H9 (cell line): ENCODE measurements around the gene IMPA2. TPM values are rescaled to one million over a fixed set of nuclear protein-coding genes. Genes with fewer than 3 reads are reported as not detected.
A peak's percentile ranks its signal among the peaks of the same experiment; 100 is the strongest.

ENCODE experiments used
- DNase-seq: peaks from one replicate; pipeline ENCODE4 v3.0.0-alpha.2; 2017
- H2AFZ ChIP-seq: one replicate; pipeline ENCODE4 v1.6.1; 2013; ENCODE audit warnings: mild to moderate bottlenecking, low read length, control low read depth, moderate library complexity
- H2AK5ac ChIP-seq: 2 replicates; pipeline ENCODE4 v1.6.1; 2013; ENCODE audit warnings: low read length, control low read depth, mixed read lengths; ENCODE audit not compliant: insufficient read length
- H2BK120ac ChIP-seq: one replicate; pipeline ENCODE4 v1.6.1; 2013; ENCODE audit warnings: low read depth, mild to moderate bottlenecking, low read length, control low read depth, inconsistent platforms; ENCODE audit not compliant: poor library complexity, severe bottlenecking
- H2BK12ac ChIP-seq: 2 replicates; pipeline ENCODE4 v1.6.1; 2013; ENCODE audit warnings: low read length, control low read depth, mixed read lengths, low read depth; ENCODE audit not compliant: insufficient read length
- H2BK15ac ChIP-seq: 2 replicates; pipeline ENCODE4 v1.6.1; 2013; ENCODE audit warnings: low read depth, low read length, control low read depth
- H2BK20ac ChIP-seq: one replicate; pipeline ENCODE4 v1.6.1; 2013; ENCODE audit warnings: low read depth, mild to moderate bottlenecking, low read length, control low read depth, inconsistent platforms; ENCODE audit not compliant: poor library complexity, severe bottlenecking
- H2BK5ac ChIP-seq: 2 replicates; pipeline ENCODE4 v1.6.1; 2013; ENCODE audit warnings: low read length, control low read depth, mixed read lengths; ENCODE audit not compliant: insufficient read length
- H3K14ac ChIP-seq: 2 replicates; pipeline ENCODE4 v1.6.1; 2013; ENCODE audit warnings: low read length, control low read depth; ENCODE audit not compliant: insufficient read depth
- H3K18ac ChIP-seq: 2 replicates; pipeline ENCODE4 v1.6.1; 2013; ENCODE audit warnings: low read depth, mild to moderate bottlenecking, mixed read lengths, low read length, control low read depth; ENCODE audit not compliant: insufficient read length
- H3K23ac ChIP-seq: 2 replicates; pipeline ENCODE4 v1.6.1; 2013; ENCODE audit warnings: low read length, control low read depth, mixed read lengths, low read depth; ENCODE audit not compliant: insufficient read length
- H3K23me2 ChIP-seq: 2 replicates; pipeline ENCODE4 v1.6.1; 2013; ENCODE audit warnings: low read depth, mild to moderate bottlenecking, mixed read lengths, low read length, control low read depth; ENCODE audit not compliant: insufficient read length, poor library complexity, severe bottlenecking
- H3K27ac ChIP-seq: 2 replicates; pipeline ENCODE4 v1.5.1; 2013; ENCODE audit warnings: low read length, control low read depth, mixed read lengths, low read depth; ENCODE audit not compliant: insufficient read length
- H3K27me3 ChIP-seq: 2 replicates; pipeline ENCODE4 v1.6.1; 2013; ENCODE audit warnings: low read length, control low read depth, inconsistent platforms; ENCODE audit not compliant: insufficient read depth
- H3K4ac ChIP-seq: 2 replicates; pipeline ENCODE4 v1.6.1; 2013; ENCODE audit warnings: low read depth, mild to moderate bottlenecking, control low read depth, inconsistent platforms, low read length, moderate library complexity
- H3K4me1 ChIP-seq: 2 replicates; pipeline ENCODE4 v1.6.1; 2013; ENCODE audit warnings: low read length, control low read depth, inconsistent platforms; ENCODE audit not compliant: insufficient read depth
- H3K4me2 ChIP-seq: 2 replicates; pipeline ENCODE4 v1.6.1; 2013; ENCODE audit warnings: low read length, control low read depth, mixed read lengths; ENCODE audit not compliant: insufficient read length, insufficient read depth
- H3K56ac ChIP-seq: 2 replicates; pipeline ENCODE4 v1.6.1; 2013; ENCODE audit warnings: low read depth, mild to moderate bottlenecking, mixed read lengths, low read length, control low read depth; ENCODE audit not compliant: insufficient read length
- H3K79me1 ChIP-seq: 2 replicates; pipeline ENCODE4 v1.6.1; 2013; ENCODE audit warnings: low read depth, mild to moderate bottlenecking, moderate library complexity, low read length, control low read depth, inconsistent platforms; ENCODE audit not compliant: insufficient read depth, poor library complexity, severe bottlenecking
- H3K79me2 ChIP-seq: 2 replicates; pipeline ENCODE4 v1.6.1; 2013; ENCODE audit warnings: low read length, control low read depth, inconsistent platforms; ENCODE audit not compliant: insufficient read depth
- H3K9ac ChIP-seq: 2 replicates; pipeline ENCODE4 v1.6.1; 2013; ENCODE audit warnings: low read length, control low read depth, mixed read lengths; ENCODE audit not compliant: insufficient read length; ENCODE audit errors: extremely low read depth
- H3K9me3 ChIP-seq: one replicate; pipeline ENCODE4 v1.6.1; 2013; ENCODE audit warnings: low read depth, low read length, inconsistent platforms; ENCODE audit not compliant: control insufficient read depth
- H3T11ph ChIP-seq: one replicate; pipeline ENCODE4 v1.6.1; 2013; ENCODE audit warnings: mild to moderate bottlenecking, low read length, control low read depth, inconsistent platforms
- H4K20me1 ChIP-seq: one replicate; pipeline ENCODE4 v1.6.1; 2013; ENCODE audit not compliant: control insufficient read depth, insufficient read length, insufficient read depth
- H4K5ac ChIP-seq: 2 replicates; pipeline ENCODE4 v1.6.1; 2013; ENCODE audit warnings: low read depth, mild to moderate bottlenecking, mixed read lengths, low read length, control low read depth; ENCODE audit not compliant: insufficient read length
- H4K8ac ChIP-seq: replicated peaks from 2 replicates; pipeline ENCODE4 v1.6.1; 2013; ENCODE audit warnings: low read length, control low read depth, mixed read lengths, low read depth; ENCODE audit not compliant: insufficient read length
- H4K91ac ChIP-seq: 2 replicates; pipeline ENCODE4 v1.6.1; 2013; ENCODE audit warnings: low read depth, mild to moderate bottlenecking, moderate library complexity, mixed read lengths, low read length, control low read depth; ENCODE audit not compliant: insufficient read length
- H3K27ac Mint-ChIP-seq, 3 experiments: 2 replicates in 2 of 3; 3 replicates in 1 of 3; pipeline ENCODE4 v1.8.0; 2020 to 2021; ENCODE audit warnings: mixed read lengths in 3 of 3, mild to moderate bottlenecking in 1 of 3, moderate library complexity in 1 of 3
- H3K27me3 Mint-ChIP-seq: 2 replicates; pipeline ENCODE4 v1.8.0; 2021; ENCODE audit warnings: low read depth, mild to moderate bottlenecking, moderate library complexity, mixed read lengths
- H3K36me3 Mint-ChIP-seq, 3 experiments: 2 replicates in 2 of 3; 3 replicates in 1 of 3; pipeline ENCODE4 v1.8.0; 2020 to 2021; ENCODE audit warnings: low read depth in 3 of 3, mixed read lengths in 3 of 3; ENCODE audit not compliant: insufficient read depth in 1 of 3
- H3K4me1 Mint-ChIP-seq, 2 experiments: 2 replicates each; pipeline ENCODE4 v1.8.0; 2020; ENCODE audit warnings: mixed read lengths in 2 of 2
- H3K4me3 Mint-ChIP-seq, 2 experiments: 2 replicates in 1 of 2; 3 replicates in 1 of 2; pipeline ENCODE4 v1.8.0; 2020 to 2021; ENCODE audit warnings: mild to moderate bottlenecking in 2 of 2, mixed read lengths in 2 of 2, moderate library complexity in 1 of 2
- H3K9me3 Mint-ChIP-seq, 2 experiments: 2 replicates in 1 of 2; 3 replicates in 1 of 2; pipeline ENCODE4 v1.8.0; 2020; ENCODE audit warnings: mild to moderate bottlenecking in 2 of 2, mixed read lengths in 2 of 2, moderate library complexity in 1 of 2
- WGBS: extraction: QIAGEN DNeasy Blood & Tissue Kit; methylation state at CpG from one replicate; pipeline ENCODE4 v1.1.7; 2013; ENCODE audit warnings: missing lambda C conversion rate, low lambda C conversion rate, mixed read lengths; ENCODE audit not compliant: insufficient read length; ENCODE audit errors: extremely low coverage; 5-methylcytosine and 5-hydroxymethylcytosine counted together
- total RNA-seq: library from RNA; stranded (reverse); gene quantifications from 2 replicates; pipeline ENCODE4 v1.2.1, GENCODE V29; 2021
- TF ChIP-seq, protein P1 (sequence below): fragments of 200-600 bp; sonication (generic); conservative IDR thresholded peaks from 3 replicates; pipeline ENCODE4 v1.8.0; 2021; ENCODE audit warnings: antibody characterized with exemption, mild to moderate bottlenecking

IMPA2 gene
- total RNA-seq, 1 experiment from 2014 or later = 73.8 TPM

DNA sequence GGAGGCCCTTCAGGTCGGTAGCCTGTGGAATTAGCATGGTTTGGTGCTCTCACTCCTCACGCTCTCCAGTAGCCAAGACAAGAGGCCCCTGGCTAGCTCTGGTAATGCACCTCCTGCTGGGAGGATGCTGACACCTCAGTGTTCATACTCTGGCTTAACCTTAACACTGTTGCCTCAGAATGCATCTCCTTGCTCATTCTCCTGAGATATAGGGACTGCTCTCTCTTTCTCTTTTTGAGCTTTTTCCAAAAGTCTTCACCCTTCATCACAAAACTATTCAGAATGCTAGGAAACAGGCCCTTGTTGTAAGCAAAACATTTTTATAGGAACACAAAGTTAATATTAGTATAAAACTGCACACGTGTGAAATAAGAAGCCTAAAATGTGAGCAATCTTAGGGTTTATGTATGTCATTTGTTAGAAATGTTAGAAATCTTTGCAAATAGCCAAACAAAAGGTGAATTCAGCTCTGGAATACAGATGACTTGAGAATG is 17.3 kb upstream of the IMPA2 start:
- Histone ChIP-seq H4K20me1 (no peaks in the 10 kb centered on the region), H4K8ac (no peak overlapping the region), H4K5ac (no peak overlapping the region), H3K23ac (no peak overlapping the region), H3K9ac (no peak overlapping the region), H4K91ac (no peak overlapping the region), H3K9me3 (no peaks in the 10 kb centered on the region), H3K27ac (no peak overlapping the region), H2BK12ac (no peak overlapping the region), H2BK20ac (no peak overlapping the region), H3K27me3 (no peaks in the 10 kb centered on the region), H3T11ph (no peak overlapping the region), H2AFZ (no peak overlapping the region), H3K23me2 (no peaks in the 10 kb centered on the region), H3K79me1 (no peaks in the 10 kb centered on the region), H3K4me1 (no peaks in the 10 kb centered on the region), H2BK120ac (no peak overlapping the region), H3K14ac (no peak overlapping the region), H3K4me2 (no peak overlapping the region), H3K56ac (no peak overlapping the region), H2AK5ac (no peak overlapping the region), H3K79me2 (no peaks in the 10 kb centered on the region), H2BK15ac (no peak overlapping the region), H3K18ac (no peak overlapping the region), H3K4ac (no peak overlapping the region), H2BK5ac (no peak overlapping the region)
- no CpG with 5 or more reads among the region's 3 CpGs for WGBS
- peaks cover 9 to 13% of the 10 kb centered on the region in 2 experiments for H3K4me1 Mint-ChIP-seq
- no peaks in the 10 kb centered on the region for H3K36me3 Mint-ChIP-seq
- 0 out of 7 replicates have a peak overlapping the region, but pooled peaks of 1 of the 3 experiments have one; percentile 18 for H3K27ac Mint-ChIP-seq
- H3K4me3 Mint-ChIP-seq = no peak overlapping the region
- TF ChIP-seq, protein P1, sequence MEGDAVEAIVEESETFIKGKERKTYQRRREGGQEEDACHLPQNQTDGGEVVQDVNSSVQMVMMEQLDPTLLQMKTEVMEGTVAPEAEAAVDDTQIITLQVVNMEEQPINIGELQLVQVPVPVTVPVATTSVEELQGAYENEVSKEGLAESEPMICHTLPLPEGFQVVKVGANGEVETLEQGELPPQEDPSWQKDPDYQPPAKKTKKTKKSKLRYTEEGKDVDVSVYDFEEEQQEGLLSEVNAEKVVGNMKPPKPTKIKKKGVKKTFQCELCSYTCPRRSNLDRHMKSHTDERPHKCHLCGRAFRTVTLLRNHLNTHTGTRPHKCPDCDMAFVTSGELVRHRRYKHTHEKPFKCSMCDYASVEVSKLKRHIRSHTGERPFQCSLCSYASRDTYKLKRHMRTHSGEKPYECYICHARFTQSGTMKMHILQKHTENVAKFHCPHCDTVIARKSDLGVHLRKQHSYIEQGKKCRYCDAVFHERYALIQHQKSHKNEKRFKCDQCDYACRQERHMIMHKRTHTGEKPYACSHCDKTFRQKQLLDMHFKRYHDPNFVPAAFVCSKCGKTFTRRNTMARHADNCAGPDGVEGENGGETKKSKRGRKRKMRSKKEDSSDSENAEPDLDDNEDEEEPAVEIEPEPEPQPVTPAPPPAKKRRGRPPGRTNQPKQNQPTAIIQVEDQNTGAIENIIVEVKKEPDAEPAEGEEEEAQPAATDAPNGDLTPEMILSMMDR = no peak
- peaks cover 0 to 3% of the 10 kb centered on the region in 2 experiments; a peak in 1 of 5 replicates for H3K9me3 Mint-ChIP-seq
- no peak for DNase-seq
- no peaks in the 10 kb centered on the region for H3K27me3 Mint-ChIP-seq
